Activated B cell treated with CpG ODN at 0.5 μM for 24 hours (primary cell): ENCODE data around the gene F2RL1. TPM values are rescaled to one million over a fixed set of nuclear protein-coding genes. Genes with fewer than 3 reads are reported as not detected.
"Not testable (repeated sequence)": the region's sequence is repeated elsewhere in the genome, so short reads cannot be mapped to it uniquely, and the experiment has no call there.

Experiments
- ATAC-seq: fragments of 200-7000 bp; cut with Tn5 transposase; one replicate; pipeline ENCODE4 v1.10.0; 2021; ENCODE audit warnings: low read depth, mild to moderate bottlenecking, moderate library complexity
- CTCF ChIA-PET: fragments of 350-600 bp; sonication (Branson Sonifier 250); formaldehyde crosslinking; loops from one replicate; lab custom pipeline; 2021; ENCODE audit warnings: antibody characterized with exemption; lab: Charles Lee
- POLR2A ChIA-PET: fragments of 350-600 bp; sonication (Branson Sonifier 250); formaldehyde crosslinking; loops from one replicate; lab custom pipeline; 2021; ENCODE audit warnings: antibody characterized with exemption; lab: Charles Lee
- DNase-seq: peaks from one replicate; pipeline ENCODE4 v3.0.0; 2022
- H3K27ac Mint-ChIP-seq: one replicate; pipeline ENCODE4 v1.8.0; 2020; ENCODE audit warnings: mixed read lengths
- H3K27me3 Mint-ChIP-seq: one replicate; pipeline ENCODE4 v1.8.0; 2021; ENCODE audit warnings: mixed read lengths
- H3K36me3 Mint-ChIP-seq: one replicate; pipeline ENCODE4 v1.8.0; 2021; ENCODE audit warnings: low read depth, mixed read lengths
- H3K4me1 Mint-ChIP-seq: one replicate; pipeline ENCODE4 v1.8.0; 2021; ENCODE audit warnings: mixed read lengths
- H3K4me3 Mint-ChIP-seq: one replicate; pipeline ENCODE4 v1.8.0; 2020; ENCODE audit warnings: mild to moderate bottlenecking, mixed read lengths
- H3K9me3 Mint-ChIP-seq: one replicate; pipeline ENCODE4 v1.8.0; 2020; ENCODE audit warnings: mixed read lengths
- intact Hi-C: fragments of 100-400 bp; cut with micrococcal nuclease; formaldehyde crosslinking; loops from one replicate; pipeline ENCODE4 v1.15.1; 2024
- total RNA-seq: library from RNA; stranded (reverse); gene quantifications from 2 replicates; pipeline ENCODE4 v1.2.3, GENCODE V29; 2022
- TF ChIP-seq, protein P1 (sequence below): fragments of 200-600 bp; IDR thresholded peaks from one replicate; pipeline ENCODE4 v1.8.0; 2022; ENCODE audit warnings: antibody characterized with exemption, mild to moderate bottlenecking

The F2RL1 gene
- total RNA-seq, 1 donor from 2014 or later: 0.22 TPM

DNA sequence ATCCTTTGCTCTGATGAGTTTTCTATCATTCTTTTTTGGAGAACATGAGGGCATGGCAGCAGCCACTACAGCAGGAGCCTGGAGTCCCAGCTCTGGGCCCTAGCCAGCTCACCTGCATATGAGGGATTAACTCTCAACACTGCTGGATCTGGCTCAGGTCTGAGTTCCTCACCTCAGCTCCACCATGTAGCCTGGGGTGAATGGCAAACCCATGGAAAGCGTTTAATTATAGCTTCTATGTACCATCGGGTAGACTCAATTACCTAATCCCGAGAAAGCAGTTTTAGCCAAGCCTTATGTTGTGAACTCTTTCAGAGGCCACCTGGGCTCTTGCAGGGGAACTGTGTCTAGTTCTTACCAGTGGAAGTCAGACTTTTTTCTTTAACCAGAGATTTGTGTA, 27.1 kb downstream of the F2RL1 start:
- Mint-ChIP-seq H3K4me3 (no peak overlapping the region), H3K9me3 (no peaks in the 10 kb centered on the region), H3K4me1 (peaks cover 10% of the 10 kb centered on the region), H3K27ac (no peak overlapping the region), H3K36me3 (no peaks in the 10 kb centered on the region), H3K27me3 (peaks cover 5% of the 10 kb centered on the region)
- ChIA-PET POLR2A (no interaction called here), CTCF (no interaction called here)
- no peak for ATAC-seq
- TF ChIP-seq, protein P1, sequence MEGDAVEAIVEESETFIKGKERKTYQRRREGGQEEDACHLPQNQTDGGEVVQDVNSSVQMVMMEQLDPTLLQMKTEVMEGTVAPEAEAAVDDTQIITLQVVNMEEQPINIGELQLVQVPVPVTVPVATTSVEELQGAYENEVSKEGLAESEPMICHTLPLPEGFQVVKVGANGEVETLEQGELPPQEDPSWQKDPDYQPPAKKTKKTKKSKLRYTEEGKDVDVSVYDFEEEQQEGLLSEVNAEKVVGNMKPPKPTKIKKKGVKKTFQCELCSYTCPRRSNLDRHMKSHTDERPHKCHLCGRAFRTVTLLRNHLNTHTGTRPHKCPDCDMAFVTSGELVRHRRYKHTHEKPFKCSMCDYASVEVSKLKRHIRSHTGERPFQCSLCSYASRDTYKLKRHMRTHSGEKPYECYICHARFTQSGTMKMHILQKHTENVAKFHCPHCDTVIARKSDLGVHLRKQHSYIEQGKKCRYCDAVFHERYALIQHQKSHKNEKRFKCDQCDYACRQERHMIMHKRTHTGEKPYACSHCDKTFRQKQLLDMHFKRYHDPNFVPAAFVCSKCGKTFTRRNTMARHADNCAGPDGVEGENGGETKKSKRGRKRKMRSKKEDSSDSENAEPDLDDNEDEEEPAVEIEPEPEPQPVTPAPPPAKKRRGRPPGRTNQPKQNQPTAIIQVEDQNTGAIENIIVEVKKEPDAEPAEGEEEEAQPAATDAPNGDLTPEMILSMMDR: no peak
- no peak for DNase-seq
- intact Hi-C loops: no loop called here

DNA sequence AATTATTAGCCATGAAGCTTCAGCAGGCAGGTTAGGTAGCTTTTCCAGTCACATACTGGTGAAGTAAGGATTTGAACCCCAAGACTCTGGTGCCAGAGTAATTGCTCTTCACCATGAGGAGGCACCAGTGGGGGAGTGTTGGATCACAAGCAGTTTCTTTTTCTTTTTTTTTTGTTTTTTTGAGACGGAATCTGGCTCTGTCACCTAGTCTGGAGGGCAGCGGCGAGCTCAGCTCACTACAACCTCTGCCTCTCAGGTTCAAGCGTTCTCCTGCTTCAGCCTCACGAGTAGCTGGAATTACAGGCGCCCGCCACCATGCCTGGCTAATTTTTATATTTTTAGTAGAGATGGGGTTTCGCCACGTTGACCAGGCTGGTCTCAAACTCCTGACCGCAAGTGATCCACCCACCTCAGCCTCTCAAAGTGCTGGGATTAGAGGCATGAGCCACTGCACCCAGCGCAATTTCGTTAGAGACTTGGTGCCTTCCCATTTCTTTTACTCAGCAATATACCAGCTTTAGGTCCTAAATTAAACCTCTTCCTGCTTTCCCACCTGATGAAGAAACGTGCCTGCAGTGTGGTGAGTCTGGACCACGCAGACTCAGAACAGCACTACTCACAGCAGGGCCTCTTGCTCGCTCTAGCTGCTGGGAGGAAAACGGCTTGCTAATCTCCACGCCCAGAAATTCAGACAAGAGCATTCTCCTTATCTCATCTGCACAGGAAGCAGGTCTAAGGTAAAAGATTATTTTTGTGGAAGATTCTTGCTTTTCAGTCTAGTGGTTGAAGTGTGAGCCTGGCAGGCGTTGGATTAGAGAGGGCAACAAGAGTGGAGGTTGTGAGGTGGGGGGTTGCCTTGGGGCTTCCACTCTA, 30.8 kb downstream of the F2RL1 start, which contains the start of gene S100Z:
Gene S100Z (plus strand): TSS at position 596 of the 873 bp plus-strand sequence. CDS start 25,346 bp downstream, outside the sequence.
- ChIA-PET CTCF (no interaction called here), POLR2A (no interaction called here)
- no peak within 1 kb of the TSS for H3K4me3 Mint-ChIP-seq
- ATAC-seq (no peak), DNase-seq (no peak)
- H3K27ac Mint-ChIP-seq: no peak within 1 kb of the TSS
- peaks cover 21% of the 10 kb centered on the region for H3K4me1 Mint-ChIP-seq
- no peaks in the 10 kb centered on the region for H3K36me3 Mint-ChIP-seq
- no peaks in the 10 kb centered on the region for H3K9me3 Mint-ChIP-seq
- H3K27me3 Mint-ChIP-seq: peaks cover 2% of the 10 kb centered on the region
- intact Hi-C loops: no loop called here
- TF ChIP-seq, protein P1: no peak

DNA sequence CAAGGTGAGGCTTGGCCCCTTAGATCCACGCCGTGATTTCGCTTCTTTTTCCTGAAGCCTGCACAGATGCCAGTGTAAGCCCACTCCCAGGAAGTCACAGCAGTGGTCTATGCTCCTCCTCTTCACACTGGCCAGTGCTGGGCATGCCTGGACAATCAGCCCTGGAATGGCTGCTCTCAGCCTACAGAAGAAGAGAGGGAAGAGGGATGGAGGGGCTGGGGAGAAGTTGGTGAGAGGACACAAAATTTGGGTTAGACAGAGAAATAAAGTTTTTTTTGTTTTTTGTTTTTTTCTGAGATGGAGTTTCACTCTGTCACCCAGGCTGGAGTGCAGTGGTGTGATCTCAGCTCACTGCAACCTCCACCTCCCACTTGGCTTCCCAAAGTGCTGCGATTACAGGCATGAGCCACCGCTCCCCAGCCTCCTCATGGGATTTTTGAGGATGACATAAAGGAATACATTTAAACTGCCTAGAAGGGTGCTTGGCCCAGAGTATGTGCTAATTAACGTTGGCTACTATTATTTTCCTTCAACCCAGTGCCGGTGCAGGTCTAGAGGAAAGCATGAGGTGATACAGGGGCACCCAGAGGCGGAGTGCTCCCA, 31.8 kb downstream of the F2RL1 start:
- intact Hi-C loops: no loop called here
- CTCF ChIA-PET: no interaction called here
- no peak overlapping the region for H3K4me3 Mint-ChIP-seq
- H3K4me1 Mint-ChIP-seq: peaks cover 28% of the 10 kb centered on the region
- DNase-seq (no peak), ATAC-seq (no peak)
- no peak overlapping the region for H3K27ac Mint-ChIP-seq
- peaks cover 2% of the 10 kb centered on the region for H3K27me3 Mint-ChIP-seq
- H3K9me3 Mint-ChIP-seq: no peaks in the 10 kb centered on the region
- TF ChIP-seq, protein P1: no peak
- H3K36me3 Mint-ChIP-seq: no peaks in the 10 kb centered on the region
- POLR2A ChIA-PET: no interaction called here

DNA sequence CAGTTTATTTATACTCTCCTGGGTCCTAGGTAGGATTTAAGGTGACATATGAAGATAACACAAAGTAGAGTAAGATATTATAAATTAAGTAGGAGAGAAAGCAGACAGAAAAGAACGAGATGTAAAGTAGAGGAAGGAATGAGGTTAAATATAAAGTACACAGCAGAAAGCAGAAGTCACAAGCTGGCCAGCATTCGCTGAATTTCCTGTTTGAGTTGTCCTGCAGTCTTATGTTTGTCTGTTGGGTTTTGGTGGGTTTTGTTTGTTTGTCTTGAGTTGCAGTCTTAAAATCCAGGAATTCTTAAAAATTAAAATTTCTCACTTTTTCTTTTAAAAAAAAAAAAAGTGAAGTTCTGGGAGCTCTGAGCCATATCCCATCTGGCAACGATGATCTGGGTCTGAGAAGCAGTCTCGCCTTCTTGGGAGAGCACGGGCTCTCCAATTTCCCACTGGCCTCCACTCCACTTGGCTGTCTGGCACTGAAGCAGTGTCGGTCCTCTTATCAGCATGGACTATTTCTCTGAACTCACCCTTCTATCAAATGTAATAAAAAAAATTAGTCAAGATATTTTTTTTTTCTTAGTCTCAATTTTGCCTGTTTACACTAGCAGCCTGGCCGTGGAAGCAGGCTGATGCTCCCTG, 33.0 kb downstream of the F2RL1 start:
- no peaks in the 10 kb centered on the region for H3K36me3 Mint-ChIP-seq
- peaks cover 40% of the 10 kb centered on the region for H3K4me1 Mint-ChIP-seq
- POLR2A ChIA-PET: interaction anchor here (0.6 kb wide), 1 partner anchor 579 kb away, joined by 3 read pairs; no protein-coding TSS in a partner anchor
- no peak for DNase-seq
- ATAC-seq: no peak
- intact Hi-C loops: no loop called here
- H3K27me3 Mint-ChIP-seq: peaks cover 2% of the 10 kb centered on the region
- CTCF ChIA-PET: no interaction called here
- TF ChIP-seq, protein P1: no peak
- no peaks in the 10 kb centered on the region for H3K9me3 Mint-ChIP-seq
- H3K4me3 Mint-ChIP-seq: peak overlapping the region; percentile 21
- no peak overlapping the region for H3K27ac Mint-ChIP-seq

DNA sequence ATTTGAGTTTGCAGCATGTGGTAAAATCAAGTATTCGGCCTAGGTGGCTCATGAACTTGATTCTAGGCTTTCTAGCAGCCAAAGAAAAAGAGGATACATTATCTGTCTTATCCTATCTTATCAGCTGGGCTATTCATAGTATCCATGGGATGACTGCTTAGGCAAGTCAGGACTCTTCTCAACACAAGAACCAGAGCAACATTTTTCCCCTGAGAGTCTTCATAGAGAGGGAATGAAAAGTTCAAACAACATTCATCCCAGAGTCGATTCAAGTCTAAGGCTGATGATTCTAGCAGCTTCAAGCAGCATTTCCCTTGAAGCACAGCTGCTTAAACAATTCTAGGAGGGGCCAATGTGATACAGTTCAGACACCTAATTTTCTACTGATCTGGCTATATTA, 33.9 kb downstream of the F2RL1 start:
- DNase-seq: no peak
- Mint-ChIP-seq H3K27ac (no peak overlapping the region), H3K27me3 (no peaks in the 10 kb centered on the region), H3K4me3 (no peak overlapping the region), H3K4me1 (peaks cover 40% of the 10 kb centered on the region), H3K9me3 (no peaks in the 10 kb centered on the region), H3K36me3 (no peaks in the 10 kb centered on the region)
- CTCF ChIA-PET: no interaction called here
- intact Hi-C loops: no loop called here
- POLR2A ChIA-PET: no interaction called here
- TF ChIP-seq, protein P1: no peak
- ATAC-seq: no peak

DNA sequence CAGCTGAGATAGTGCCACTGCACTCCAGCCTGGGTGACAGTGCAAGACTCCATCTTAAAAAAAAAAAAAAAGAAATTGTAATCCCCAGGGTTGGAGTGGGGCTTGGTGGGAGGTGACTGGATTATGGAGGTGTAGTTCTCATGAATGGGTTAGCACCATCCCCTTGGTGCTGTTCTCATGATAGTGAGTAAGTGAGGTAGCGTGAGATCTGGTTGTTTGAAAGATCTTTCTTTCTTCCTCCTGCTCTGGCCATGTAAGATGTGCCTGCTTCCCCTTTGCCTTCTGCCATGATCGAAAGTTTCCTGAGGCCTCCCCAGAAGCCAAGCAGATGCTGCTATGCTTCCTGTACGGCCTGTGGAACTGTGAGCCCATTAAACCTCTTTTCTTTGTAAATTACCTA, 34.9 kb downstream of the F2RL1 start:
- H3K27ac Mint-ChIP-seq, POLR2A ChIA-PET, H3K27me3 Mint-ChIP-seq, DNase-seq, H3K4me3 Mint-ChIP-seq, H3K36me3 Mint-ChIP-seq, ATAC-seq, H3K9me3 Mint-ChIP-seq, CTCF ChIA-PET, intact Hi-C loops: not testable (repeated sequence)
- H3K4me1 Mint-ChIP-seq: peaks cover 40% of the 10 kb centered on the region
